ENCODE measurements around the gene ABCA4. TPM values are rescaled to one million over a fixed set of nuclear protein-coding genes. Genes with fewer than 3 reads are reported as not detected.

ABCA4 gene
- total RNA-seq, 1 experiment from 2014 or later, result not detected

- no peak for DNase-seq
- no peak overlapping the region for H2AFZ ChIP-seq (ENCODE audit: low read length)
- H3K4me2 ChIP-seq (ENCODE audit: low read depth, low read length, poor library complexity, severe bottlenecking), result no peak overlapping the region
- H3K36me3 ChIP-seq (ENCODE audit: insufficient read depth, low read length), result no peaks in the 10 kb centered on the region
- no peaks in the 10 kb centered on the region for H3K9me3 ChIP-seq (ENCODE audit: low read length)
- H3K4me1 ChIP-seq (ENCODE audit: low read length), result no peaks in the 10 kb centered on the region
- H3K9ac ChIP-seq (ENCODE audit: low read length), result no peak overlapping the region
- H4K20me1 ChIP-seq (ENCODE audit: insufficient read depth, low read depth, low read length), result no peaks in the 10 kb centered on the region
- H3K4me3 ChIP-seq (ENCODE audit: low read length), result no peak overlapping the region
- H3K27ac ChIP-seq (ENCODE audit: low read length), result no peak overlapping the region
- no peaks in the 10 kb centered on the region for H3K9me2 ChIP-seq (replicated peaks; ENCODE audit: insufficient read depth, low read length)
- H3K27me3 ChIP-seq (ENCODE audit: low read length), result no peaks in the 10 kb centered on the region
- H3K79me2 ChIP-seq (ENCODE audit: low read length), result no peaks in the 10 kb centered on the region
These were observed 107.5 kb downstream of the ABCA4 start for GRCh38 chr1:94013367-94013878.

DNA sequence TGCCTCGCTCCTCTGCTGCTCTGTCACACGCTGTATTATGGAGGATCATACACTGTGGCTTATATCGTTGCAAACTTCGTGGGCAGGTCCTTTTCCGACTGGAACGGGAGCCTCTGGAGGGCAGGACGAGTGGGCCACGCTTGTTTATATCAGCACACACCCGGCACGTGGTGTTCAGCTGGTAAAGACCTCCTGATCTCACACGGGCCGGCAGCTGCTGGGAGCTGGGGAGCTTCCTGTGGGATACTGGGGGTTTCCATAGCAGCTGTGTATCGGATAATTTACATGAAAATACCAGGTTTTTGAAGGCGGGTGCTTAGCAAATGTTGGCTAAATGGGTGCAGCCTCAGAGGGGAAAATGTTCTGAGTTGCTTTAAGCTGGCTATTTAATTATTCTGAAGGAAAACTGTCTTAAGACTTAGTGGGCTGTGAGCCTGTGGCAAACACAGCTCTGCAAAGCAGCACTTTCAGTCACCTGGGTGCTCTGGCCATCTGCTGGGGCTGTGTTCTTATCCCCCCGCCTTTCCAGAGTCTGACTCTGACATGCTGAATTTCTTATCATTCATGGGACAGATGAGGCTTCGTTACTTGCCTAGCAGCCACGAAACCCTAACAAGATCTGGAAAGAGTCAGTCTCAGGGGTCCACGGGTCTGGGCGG lies 108.1 kb downstream of the ABCA4 start:
- Histone ChIP-seq H3K4me1 (ENCODE audit: low read length) (no peaks in the 10 kb centered on the region), H3K9me2 (replicated peaks; ENCODE audit: insufficient read depth, low read length) (no peaks in the 10 kb centered on the region), H2AFZ (ENCODE audit: low read length) (no peak overlapping the region), H3K4me3 (ENCODE audit: low read length) (no peak overlapping the region), H3K4me2 (ENCODE audit: low read depth, low read length, poor library complexity, severe bottlenecking) (no peak overlapping the region), H3K79me2 (ENCODE audit: low read length) (no peaks in the 10 kb centered on the region), H3K27ac (ENCODE audit: low read length) (no peak overlapping the region), H3K9me3 (ENCODE audit: low read length) (no peaks in the 10 kb centered on the region), H3K9ac (ENCODE audit: low read length) (no peak overlapping the region), H3K36me3 (ENCODE audit: insufficient read depth, low read length) (no peaks in the 10 kb centered on the region), H3K27me3 (ENCODE audit: low read length) (no peaks in the 10 kb centered on the region), H4K20me1 (ENCODE audit: insufficient read depth, low read depth, low read length) (no peaks in the 10 kb centered on the region)
- DNase-seq, result no peak

DNA sequence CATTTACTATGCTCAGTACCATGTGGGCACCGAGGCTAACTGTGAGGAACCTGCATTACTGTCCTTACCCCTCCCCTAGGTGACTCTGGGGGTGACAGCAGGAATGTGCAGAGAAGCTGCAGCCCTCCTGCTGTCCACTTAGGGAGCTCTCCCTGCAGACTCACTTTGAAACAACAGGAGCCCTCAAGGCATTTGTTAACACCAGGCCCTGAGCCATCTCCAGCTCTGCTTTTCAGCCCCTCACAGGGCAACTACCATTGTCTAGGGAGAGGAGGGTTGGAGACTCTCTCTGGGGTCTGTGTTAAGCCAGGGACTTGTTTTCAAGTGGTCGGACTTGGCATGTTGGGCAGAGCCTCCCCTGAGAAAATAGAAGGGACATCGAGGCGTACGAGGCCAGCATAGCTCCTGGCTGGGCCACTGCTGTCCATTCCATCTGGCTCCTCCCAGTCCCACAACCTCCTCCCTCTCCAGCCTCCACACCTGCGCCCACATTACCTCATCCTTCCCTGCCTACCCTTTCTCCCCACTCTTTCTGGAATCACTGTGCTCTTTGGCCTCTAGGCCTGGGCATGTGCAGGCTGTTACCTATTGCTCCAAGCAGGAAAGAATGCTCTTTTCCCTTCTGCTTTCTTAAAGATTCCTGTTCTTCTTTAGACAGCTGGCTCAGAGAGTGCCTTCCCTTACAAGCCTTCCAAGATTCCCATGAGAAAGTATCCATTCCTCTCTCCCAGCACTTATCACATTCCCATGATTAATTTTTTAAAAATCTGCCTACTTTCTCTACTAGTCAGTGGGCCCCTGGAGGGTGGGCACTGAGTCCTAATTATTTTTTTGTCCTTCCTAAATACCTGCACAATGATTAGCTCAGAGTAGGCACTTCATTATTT lies 109.0 kb downstream of the ABCA4 start:
- H3K79me2 ChIP-seq (ENCODE audit: low read length), result no peaks in the 10 kb centered on the region
- H3K4me3 ChIP-seq (ENCODE audit: low read length), result no peak overlapping the region
- H3K9me3 ChIP-seq (ENCODE audit: low read length), result no peaks in the 10 kb centered on the region
- H4K20me1 ChIP-seq (ENCODE audit: insufficient read depth, low read depth, low read length), result no peaks in the 10 kb centered on the region
- no peaks in the 10 kb centered on the region for H3K36me3 ChIP-seq (ENCODE audit: insufficient read depth, low read length)
- H3K4me1 ChIP-seq (ENCODE audit: low read length), result no peaks in the 10 kb centered on the region
- H2AFZ ChIP-seq (ENCODE audit: low read length), result no peak overlapping the region
- H3K27me3 ChIP-seq (ENCODE audit: low read length), result no peaks in the 10 kb centered on the region
- H3K4me2 ChIP-seq (ENCODE audit: low read depth, low read length, poor library complexity, severe bottlenecking), result no peak overlapping the region
- no peak overlapping the region for H3K27ac ChIP-seq (ENCODE audit: low read length)
- no peak for DNase-seq
- no peak overlapping the region for H3K9ac ChIP-seq (ENCODE audit: low read length)
- H3K9me2 ChIP-seq (replicated peaks; ENCODE audit: insufficient read depth, low read length), result no peaks in the 10 kb centered on the region

DNA sequence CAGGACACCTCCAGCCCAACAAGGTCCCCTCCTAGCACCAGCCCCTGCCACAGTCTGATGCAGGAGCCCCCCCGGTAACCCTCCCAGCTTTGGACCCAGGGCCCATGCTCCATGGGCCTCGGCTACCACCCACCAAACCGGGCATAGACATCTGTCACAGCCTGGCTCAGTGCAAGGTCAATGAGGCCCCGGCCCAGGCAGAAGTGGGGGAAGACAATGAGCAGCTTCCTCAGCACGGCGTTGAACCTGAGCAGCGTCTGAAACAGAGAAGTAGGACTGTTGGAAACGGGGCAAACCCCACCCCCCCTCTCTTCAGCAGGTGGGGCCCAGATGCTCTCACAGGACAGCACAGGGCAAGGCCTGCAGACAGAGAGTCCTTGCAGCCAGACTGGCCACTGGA lies 109.8 kb downstream of the ABCA4 start:
- Histone ChIP-seq H3K4me2 (ENCODE audit: low read depth, low read length, poor library complexity, severe bottlenecking) (no peak overlapping the region), H3K79me2 (ENCODE audit: low read length) (no peaks in the 10 kb centered on the region), H3K27me3 (ENCODE audit: low read length) (no peaks in the 10 kb centered on the region), H3K36me3 (ENCODE audit: insufficient read depth, low read length) (no peaks in the 10 kb centered on the region), H3K4me1 (ENCODE audit: low read length) (no peaks in the 10 kb centered on the region), H3K9me3 (ENCODE audit: low read length) (no peaks in the 10 kb centered on the region), H4K20me1 (ENCODE audit: insufficient read depth, low read depth, low read length) (no peaks in the 10 kb centered on the region), H2AFZ (ENCODE audit: low read length) (no peak overlapping the region), H3K9me2 (replicated peaks; ENCODE audit: insufficient read depth, low read length) (no peaks in the 10 kb centered on the region), H3K9ac (ENCODE audit: low read length) (no peak overlapping the region), H3K4me3 (ENCODE audit: low read length) (no peak overlapping the region), H3K27ac (ENCODE audit: low read length) (no peak overlapping the region)
- DNase-seq, result no peak

- Histone ChIP-seq H3K4me3 (ENCODE audit: low read length) (no peak overlapping the region), H3K4me2 (ENCODE audit: low read depth, low read length, poor library complexity, severe bottlenecking) (no peak overlapping the region), H3K79me2 (ENCODE audit: low read length) (no peaks in the 10 kb centered on the region), H3K9ac (ENCODE audit: low read length) (no peak overlapping the region), H3K36me3 (ENCODE audit: insufficient read depth, low read length) (no peaks in the 10 kb centered on the region), H3K9me2 (replicated peaks; ENCODE audit: insufficient read depth, low read length) (no peaks in the 10 kb centered on the region), H2AFZ (ENCODE audit: low read length) (no peak overlapping the region), H4K20me1 (ENCODE audit: insufficient read depth, low read depth, low read length) (no peaks in the 10 kb centered on the region), H3K27me3 (ENCODE audit: low read length) (no peaks in the 10 kb centered on the region), H3K4me1 (ENCODE audit: low read length) (no peaks in the 10 kb centered on the region), H3K27ac (ENCODE audit: low read length) (no peak overlapping the region), H3K9me3 (ENCODE audit: low read length) (no peaks in the 10 kb centered on the region)
- DNase-seq, result no peak
These were observed 111.6 kb downstream of the ABCA4 start for GRCh38 chr1:94009304-94009703.

DNA sequence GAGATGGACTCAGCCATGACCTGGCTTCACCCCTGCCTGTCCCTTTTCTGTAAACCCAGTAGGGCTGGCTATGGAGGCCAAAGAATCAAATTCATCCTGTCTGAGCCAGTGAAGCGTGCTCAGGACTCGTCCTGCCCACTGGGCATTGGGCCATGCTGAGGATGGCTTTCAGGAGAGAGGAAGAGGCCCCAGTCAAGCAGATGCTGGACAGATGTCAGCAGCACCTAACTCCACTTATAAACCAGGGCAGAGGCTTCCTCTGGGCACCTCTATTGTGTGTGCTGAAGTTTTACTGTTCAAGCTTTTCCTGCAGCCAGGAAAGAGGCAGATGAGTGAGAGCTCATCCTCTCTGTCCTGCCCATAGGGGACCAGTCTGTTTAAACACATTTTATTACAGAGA lies 114.3 kb downstream of the ABCA4 start:
- Histone ChIP-seq H3K4me1 (ENCODE audit: low read length) (no peaks in the 10 kb centered on the region), H4K20me1 (ENCODE audit: insufficient read depth, low read depth, low read length) (no peaks in the 10 kb centered on the region), H3K9me2 (replicated peaks; ENCODE audit: insufficient read depth, low read length) (no peaks in the 10 kb centered on the region)

DNA sequence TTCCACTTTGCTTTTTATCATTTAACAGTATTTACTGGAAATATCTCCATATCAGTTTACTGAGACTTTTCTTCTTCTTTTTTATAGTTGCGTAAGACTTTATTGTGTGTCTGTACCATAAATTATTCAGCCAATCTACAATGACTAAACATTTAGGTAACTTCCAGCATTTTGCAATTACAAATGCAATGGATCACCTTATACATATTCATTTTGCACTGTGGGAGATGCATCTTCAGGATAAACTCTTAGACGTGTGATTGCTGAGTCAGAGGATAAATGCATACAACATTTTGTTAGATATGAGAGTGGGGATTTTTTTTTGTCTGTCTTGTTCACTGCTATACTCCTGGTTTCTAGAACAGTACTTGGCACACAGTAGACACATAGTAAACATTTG lies 116.0 kb downstream of the ABCA4 start:
- H4K20me1 ChIP-seq (ENCODE audit: insufficient read depth, low read depth, low read length), result no peaks in the 10 kb centered on the region
- H3K79me2 ChIP-seq (ENCODE audit: low read length), result no peaks in the 10 kb centered on the region

More for the DNA sequence above, 114.3 kb downstream of the ABCA4 start:
- H3K4me2 ChIP-seq (ENCODE audit: low read depth, low read length, poor library complexity, severe bottlenecking), result no peak overlapping the region
- no peak overlapping the region for H2AFZ ChIP-seq (ENCODE audit: low read length)
- DNase-seq, result no peak
- no peak overlapping the region for H3K27ac ChIP-seq (ENCODE audit: low read length)
- no peaks in the 10 kb centered on the region for H3K79me2 ChIP-seq (ENCODE audit: low read length)
- H3K27me3 ChIP-seq (ENCODE audit: low read length), result no peaks in the 10 kb centered on the region
- H3K9me3 ChIP-seq (ENCODE audit: low read length), result no peaks in the 10 kb centered on the region
- no peak overlapping the region for H3K4me3 ChIP-seq (ENCODE audit: low read length)
- no peaks in the 10 kb centered on the region for H3K36me3 ChIP-seq (ENCODE audit: insufficient read depth, low read length)
- H3K9ac ChIP-seq (ENCODE audit: low read length), result no peak overlapping the region

GRCh38 chr1:94002046-94002787 lies 118.7 kb downstream of the ABCA4 start:
- no peak overlapping the region for H2AFZ ChIP-seq (ENCODE audit: low read length)
- no peak overlapping the region for H3K4me2 ChIP-seq (ENCODE audit: low read depth, low read length, poor library complexity, severe bottlenecking)
- H3K4me3 ChIP-seq (ENCODE audit: low read length), result no peak overlapping the region
- no peaks in the 10 kb centered on the region for H4K20me1 ChIP-seq (ENCODE audit: insufficient read depth, low read depth, low read length)
- no peaks in the 10 kb centered on the region for H3K4me1 ChIP-seq (ENCODE audit: low read length)
- no peaks in the 10 kb centered on the region for H3K36me3 ChIP-seq (ENCODE audit: insufficient read depth, low read length)
- H3K27me3 ChIP-seq (ENCODE audit: low read length), result no peaks in the 10 kb centered on the region
- H3K9me2 ChIP-seq (replicated peaks; ENCODE audit: insufficient read depth, low read length), result no peaks in the 10 kb centered on the region
- no peaks in the 10 kb centered on the region for H3K79me2 ChIP-seq (ENCODE audit: low read length)
- no peak overlapping the region for H3K9ac ChIP-seq (ENCODE audit: low read length)
- no peak for DNase-seq
- no peaks in the 10 kb centered on the region for H3K9me3 ChIP-seq (ENCODE audit: low read length)
- no peak overlapping the region for H3K27ac ChIP-seq (ENCODE audit: low read length)

More for the DNA sequence above, 116.0 kb downstream of the ABCA4 start:
- Histone ChIP-seq H3K27ac (ENCODE audit: low read length) (no peak overlapping the region), H3K9me2 (replicated peaks; ENCODE audit: insufficient read depth, low read length) (no peaks in the 10 kb centered on the region), H3K4me1 (ENCODE audit: low read length) (no peaks in the 10 kb centered on the region), H2AFZ (ENCODE audit: low read length) (no peak overlapping the region), H3K9ac (ENCODE audit: low read length) (no peak overlapping the region), H3K4me3 (ENCODE audit: low read length) (no peak overlapping the region), H3K36me3 (ENCODE audit: insufficient read depth, low read length) (no peaks in the 10 kb centered on the region), H3K9me3 (ENCODE audit: low read length) (no peaks in the 10 kb centered on the region), H3K27me3 (ENCODE audit: low read length) (no peaks in the 10 kb centered on the region), H3K4me2 (ENCODE audit: low read depth, low read length, poor library complexity, severe bottlenecking) (no peak overlapping the region)
- no peak for DNase-seq

Measured in Karpas-422 (cell line).